Nephron progenitor cell (in vitro differentiated cells): ENCODE results near the gene KDM4B.

Experiments used
- DNase-seq: peaks from one replicate; pipeline ENCODE4 v3.0.0; 2021
- H3K27ac Mint-ChIP-seq: 2 replicates; pipeline ENCODE4 v1.8.0; 2021; ENCODE audit warnings: mild to moderate bottlenecking, moderate library complexity, mixed read lengths
- H3K27me3 Mint-ChIP-seq: 2 replicates; pipeline ENCODE4 v1.8.0; 2021; ENCODE audit warnings: mild to moderate bottlenecking, low read depth, mixed read lengths; ENCODE audit not compliant: poor library complexity
- H3K36me3 Mint-ChIP-seq: 2 replicates; pipeline ENCODE4 v1.8.0; 2021; ENCODE audit warnings: low read depth, mixed read lengths
- H3K4me1 Mint-ChIP-seq: 2 replicates; pipeline ENCODE4 v1.8.0; 2021; ENCODE audit warnings: mixed read lengths
- H3K4me3 Mint-ChIP-seq: 2 replicates; pipeline ENCODE4 v1.8.0; 2021; ENCODE audit warnings: mild to moderate bottlenecking, moderate library complexity, mixed read lengths
- H3K9me3 Mint-ChIP-seq: 2 replicates; pipeline ENCODE4 v1.8.0; 2021; ENCODE audit warnings: mild to moderate bottlenecking, moderate library complexity, mixed read lengths
- CTCF ChIP-seq: fragments of 200-600 bp; sonication (generic); IDR thresholded peaks from 2 replicates; pipeline ENCODE4 v1.5.0; 2021; ENCODE audit warnings: antibody characterized with exemption

Gene KDM4B

GRCh38 chr19:5001615-5002014 is 32.7 kb downstream of the KDM4B start:
- Mint-ChIP-seq H3K9me3 (peaks cover 11% of the 10 kb centered on the region), H3K4me3 (no peak overlapping the region), H3K27ac (no peak overlapping the region), H3K27me3 (no peaks in the 10 kb centered on the region), H3K36me3 (peaks cover 68% of the 10 kb centered on the region), H3K4me1 (peaks cover 13% of the 10 kb centered on the region)
- TF ChIP-seq CTCF = peak; percentile 34
- DNase-seq = no peak

GRCh38 chr19:5002143-5002542 is 33.2 kb downstream of the KDM4B start:
- H3K27ac Mint-ChIP-seq = no peak overlapping the region
- no peak for DNase-seq
- H3K36me3 Mint-ChIP-seq = peaks cover 68% of the 10 kb centered on the region
- TF ChIP-seq CTCF = no peak
- H3K9me3 Mint-ChIP-seq = peaks cover 14% of the 10 kb centered on the region
- no peaks in the 10 kb centered on the region for H3K27me3 Mint-ChIP-seq
- H3K4me1 Mint-ChIP-seq = peaks cover 13% of the 10 kb centered on the region
- H3K4me3 Mint-ChIP-seq = no peak overlapping the region

- Mint-ChIP-seq H3K9me3 (peaks cover 27% of the 10 kb centered on the region), H3K27ac (peak overlapping the region; percentile 2), H3K27me3 (no peaks in the 10 kb centered on the region), H3K4me1 (peaks cover 13% of the 10 kb centered on the region), H3K4me3 (no peak overlapping the region), H3K36me3 (peaks cover 68% of the 10 kb centered on the region)
- no peak for TF ChIP-seq CTCF
- no peak for DNase-seq
Measured at GRCh38 chr19:5003781-5004180, 34.9 kb downstream of the KDM4B start.

- Mint-ChIP-seq H3K27me3 (no peaks in the 10 kb centered on the region), H3K9me3 (peaks cover 26% of the 10 kb centered on the region), H3K4me1 (peaks cover 13% of the 10 kb centered on the region), H3K4me3 (no peak overlapping the region), H3K27ac (no peak overlapping the region), H3K36me3 (peaks cover 67% of the 10 kb centered on the region)
- DNase-seq = no peak
- TF ChIP-seq CTCF = no peak
Measured at GRCh38 chr19:5005096-5005495, 36.2 kb downstream of the KDM4B start.

GRCh38 chr19:5006201-5006600 is 37.3 kb downstream of the KDM4B start:
- DNase-seq = no peak

More at GRCh38 chr19:5006201-5006600, 37.3 kb downstream of the KDM4B start:
- Mint-ChIP-seq H3K27ac (no peak overlapping the region), H3K27me3 (no peaks in the 10 kb centered on the region), H3K36me3 (peaks cover 62% of the 10 kb centered on the region), H3K4me3 (no peak overlapping the region), H3K4me1 (peaks cover 18% of the 10 kb centered on the region), H3K9me3 (peaks cover 19% of the 10 kb centered on the region)
- TF ChIP-seq CTCF = no peak
